Keratinocyte (primary cell): ENCODE measurements around the gene CPSF3. TPM values are rescaled to one million over a fixed set of nuclear protein-coding genes. Genes with fewer than 3 reads are reported as not detected.

Source experiments
- DNase-seq: peaks from one replicate; pipeline ENCODE4 v3.0.0-alpha.2; 2011; ENCODE audit warnings: low read depth, missing footprints, low spot score
- FAIRE-seq: peaks from 2 replicates; lab custom pipeline; 2011; peaks lifted over from hg19 to GRCh38; lab: Jason Lieb, UNC
- H2AFZ ChIP-seq: 2 replicates; pipeline ENCODE4 v1.6.0; 2012; ENCODE audit warnings: low read length, control low read depth, inconsistent platforms; ENCODE audit not compliant: control insufficient read depth
- H3K27ac ChIP-seq: 2 replicates; pipeline ENCODE4 v1.5.1; 2011; ENCODE audit warnings: low read length; ENCODE audit not compliant: control insufficient read depth, insufficient read depth
- H3K27me3 ChIP-seq: 3 replicates; pipeline ENCODE4 v1.6.0; 2011; ENCODE audit warnings: low read length; ENCODE audit not compliant: control insufficient read depth, insufficient read depth; ENCODE audit errors: extremely low read depth
- H3K36me3 ChIP-seq, 2 experiments: 2 replicates in 1 of 2; 3 replicates in 1 of 2; pipeline ENCODE4 v1.5.1; 2011; ENCODE audit warnings: low read length in 2 of 2, mild to moderate bottlenecking in 1 of 2; ENCODE audit not compliant: control insufficient read depth in 2 of 2, insufficient read depth in 2 of 2; ENCODE audit errors: extremely low read depth in 1 of 2
- H3K4me1 ChIP-seq: 3 replicates; pipeline ENCODE4 v1.5.1; 2011; ENCODE audit warnings: low read length; ENCODE audit not compliant: control insufficient read depth, insufficient read depth; ENCODE audit errors: extremely low read depth
- H3K4me2 ChIP-seq: 3 replicates; pipeline ENCODE4 v1.6.0; 2011; ENCODE audit warnings: low read depth, low read length; ENCODE audit not compliant: control insufficient read depth, insufficient read depth; ENCODE audit errors: extremely low read depth
- H3K4me3 ChIP-seq, 3 experiments: fragments of 200-600 bp in 1 of 3; sonication (generic) in 1 of 3; 2 replicates in 2 of 3; 3 replicates in 1 of 3; pipeline ENCODE4 v1.5.1; 2011 to 2016; ENCODE audit warnings: low read length in 3 of 3, mild to moderate bottlenecking in 3 of 3, control low read depth in 2 of 3, inconsistent platforms in 1 of 3, low read depth in 1 of 3, mixed read lengths in 1 of 3, mixed run types in 1 of 3, moderate library complexity in 1 of 3; ENCODE audit not compliant: control insufficient read depth in 2 of 3, insufficient read depth in 2 of 3; ENCODE audit errors: extremely low read depth in 1 of 3
- H3K79me2 ChIP-seq: 2 replicates; pipeline ENCODE4 v1.6.0; 2012; ENCODE audit warnings: low read length; ENCODE audit not compliant: control insufficient read depth, insufficient read depth
- H3K9ac ChIP-seq: 3 replicates; pipeline ENCODE4 v1.6.0; 2011; ENCODE audit warnings: low read length; ENCODE audit not compliant: control insufficient read depth, insufficient read depth; ENCODE audit errors: extremely low read depth
- H3K9me1 ChIP-seq: 3 replicates; pipeline ENCODE4 v1.6.0; 2011; ENCODE audit warnings: low read length; ENCODE audit not compliant: control insufficient read depth, insufficient read depth; ENCODE audit errors: extremely low read depth
- H3K9me3 ChIP-seq: 2 replicates; pipeline ENCODE4 v1.5.1; 2012; ENCODE audit warnings: low read depth, low read length; ENCODE audit not compliant: control insufficient read depth
- H4K20me1 ChIP-seq: 3 replicates; pipeline ENCODE4 v1.6.0; 2011; ENCODE audit warnings: low read length; ENCODE audit not compliant: control insufficient read depth, insufficient read depth; ENCODE audit errors: extremely low read depth
- EZH2 ChIP-seq: IDR thresholded peaks from one replicate; pipeline ENCODE4 v1.6.1; 2012; ENCODE audit warnings: inconsistent platforms, mild to moderate bottlenecking, low read length, moderate library complexity
- dilution Hi-C: fragments of 300-500 bp; cut with MboI; formaldehyde crosslinking; loops from one replicate; pipeline ENCODE4 v1.7.0; 2020; ENCODE audit warnings: low sequenced_read_pairs; ENCODE audit not compliant: extremely low pct_ligation_motif_present
- polyA plus RNA-seq, 5 experiments: library from polyadenylated mRNA; depleted of rRNA in 3 of 5; stranded (reverse) in 3 of 5; stranded (forward) in 1 of 5; unstranded in 1 of 5; fragments of >200 nt; gene quantifications; 1 replicate in 1 of 5; 2 replicates in 3 of 5; 3 replicates in 1 of 5; pipeline versions ENCODE4 v1.2.1 to v1.2.3, GENCODE V29; 2011 to 2012; ENCODE audit warnings: missing spikeins in 2 of 5, low read depth in 1 of 5, low replicate concordance in 1 of 5
- TF ChIP-seq, protein P1 (sequence below), 3 experiments: IDR thresholded peaks in 1 of 3; conservative IDR thresholded peaks in 1 of 3; optimal IDR thresholded peaks in 1 of 3; 2 replicates in 2 of 3; 3 replicates in 1 of 3; pipeline versions ENCODE3 to v1.5.1; 2011; ENCODE audit warnings: low read length in 3 of 3, mild to moderate bottlenecking in 3 of 3, moderate library complexity in 2 of 3, control low read depth in 1 of 3, inconsistent platforms in 1 of 3; ENCODE audit not compliant: insufficient read depth in 2 of 3; ENCODE audit errors: extremely low read depth in 1 of 3

Gene CPSF3
- polyA plus RNA-seq, 1 donor (not counting 4 experiments of a cell fraction or from before 2014, with no cell fraction given): 31.1 TPM

GRCh38 chr2:9422321-9423099, 944 bp upstream of the CPSF3 start:
- H3K9me1 ChIP-seq: peaks cover 2% of the 10 kb centered on the region
- H3K36me3 ChIP-seq: peaks cover 0 to 12% of the 10 kb centered on the region in 2 experiments
- peaks cover 18% of the 10 kb centered on the region for H3K4me1 ChIP-seq
- H3K27ac ChIP-seq: peak overlapping the region; percentile 93
- peaks cover 69% of the 10 kb centered on the region for H3K79me2 ChIP-seq
- peak overlapping the region; percentile 97 for H3K9ac ChIP-seq
- peak overlapping the region; percentile 86 to 98 (median 87) for H3K4me3 ChIP-seq
- TF ChIP-seq, protein P1, sequence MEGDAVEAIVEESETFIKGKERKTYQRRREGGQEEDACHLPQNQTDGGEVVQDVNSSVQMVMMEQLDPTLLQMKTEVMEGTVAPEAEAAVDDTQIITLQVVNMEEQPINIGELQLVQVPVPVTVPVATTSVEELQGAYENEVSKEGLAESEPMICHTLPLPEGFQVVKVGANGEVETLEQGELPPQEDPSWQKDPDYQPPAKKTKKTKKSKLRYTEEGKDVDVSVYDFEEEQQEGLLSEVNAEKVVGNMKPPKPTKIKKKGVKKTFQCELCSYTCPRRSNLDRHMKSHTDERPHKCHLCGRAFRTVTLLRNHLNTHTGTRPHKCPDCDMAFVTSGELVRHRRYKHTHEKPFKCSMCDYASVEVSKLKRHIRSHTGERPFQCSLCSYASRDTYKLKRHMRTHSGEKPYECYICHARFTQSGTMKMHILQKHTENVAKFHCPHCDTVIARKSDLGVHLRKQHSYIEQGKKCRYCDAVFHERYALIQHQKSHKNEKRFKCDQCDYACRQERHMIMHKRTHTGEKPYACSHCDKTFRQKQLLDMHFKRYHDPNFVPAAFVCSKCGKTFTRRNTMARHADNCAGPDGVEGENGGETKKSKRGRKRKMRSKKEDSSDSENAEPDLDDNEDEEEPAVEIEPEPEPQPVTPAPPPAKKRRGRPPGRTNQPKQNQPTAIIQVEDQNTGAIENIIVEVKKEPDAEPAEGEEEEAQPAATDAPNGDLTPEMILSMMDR (optimal IDR thresholded peaks at IDR 0.05 in 1 of 3, IDR thresholded peaks at IDR 0.05 in 1 of 3, conservative IDR thresholded peaks at IDR 0.05 in 1 of 3; ENCODE audit: extremely low read depth in 1 of 3, insufficient read depth in 2 of 3, low read length in 3 of 3): no peak
- no peak for TF ChIP-seq EZH2
- peaks cover 2% of the 10 kb centered on the region for H4K20me1 ChIP-seq
- DNase-seq: no peak
- no peak for FAIRE-seq
- H3K27me3 ChIP-seq: no peaks in the 10 kb centered on the region
- H3K9me3 ChIP-seq: no peaks in the 10 kb centered on the region
- H3K4me2 ChIP-seq: peak overlapping the region; percentile 95
- dilution Hi-C loops: no loop called here
- peak overlapping the region; percentile 93 for H2AFZ ChIP-seq

GRCh38 chr2:9423922-9424272, 443 bp downstream of the CPSF3 start:
- peaks cover 2% of the 10 kb centered on the region for H3K9me1 ChIP-seq
- FAIRE-seq: no peak

More at GRCh38 chr2:9423922-9424272, 443 bp downstream of the CPSF3 start:
- Histone ChIP-seq H3K79me2 (peaks cover 60% of the 10 kb centered on the region), H3K9me3 (no peaks in the 10 kb centered on the region), H4K20me1 (peaks cover 2% of the 10 kb centered on the region), H2AFZ (peak overlapping the region; percentile 99), H3K27ac (peak overlapping the region; percentile 93), H3K4me3 (peak overlapping the region; percentile 86 to 98 (median 87)), H3K4me2 (peak overlapping the region; percentile 80), H3K4me1 (peaks cover 19% of the 10 kb centered on the region), H3K9ac (peak overlapping the region; percentile 97), H3K27me3 (no peaks in the 10 kb centered on the region), H3K36me3 (peaks cover 1 to 5% of the 10 kb centered on the region in 2 experiments)
- TF ChIP-seq EZH2: no peak
- TF ChIP-seq, protein P1 (optimal IDR thresholded peaks at IDR 0.05 in 1 of 3, IDR thresholded peaks at IDR 0.05 in 1 of 3, conservative IDR thresholded peaks at IDR 0.05 in 1 of 3; ENCODE audit: extremely low read depth in 1 of 3, insufficient read depth in 2 of 3, low read length in 3 of 3): no peak
- dilution Hi-C loops: no loop called here
- DNase-seq: no peak
